Measurements from ENCODE around the gene CCS. TPM values are rescaled to one million over a fixed set of nuclear protein-coding genes. Genes with fewer than 3 reads are reported as not detected.

CCS gene
- total RNA-seq, 1 donor from 2014 or later = 40.5 TPM

- Histone ChIP-seq H3K27ac (no peak overlapping the region), H3K4me3 (no peak overlapping the region), H3K27me3 (ENCODE audit: low read depth) (no peaks in the 10 kb centered on the region), H3K4me1 (no peaks in the 10 kb centered on the region), H3K36me3 (peaks cover 33% of the 10 kb centered on the region), H3K9me3 (no peaks in the 10 kb centered on the region)
- ATAC-seq (peak; percentile 21 to 37), DNase-seq (no peak)
- no peak for TF ChIP-seq CTCF (IDR thresholded peaks at IDR 0.05)
- intact Hi-C loops (cut with DNase I) = no loop called here
These were observed 14.3 kb downstream of the CCS start for GRCh38 chr11:66607126-66607834.

GRCh38 chr11:66609721-66610617 lies 17.0 kb downstream of the CCS start:
- no peaks in the 10 kb centered on the region for H3K27me3 ChIP-seq (ENCODE audit: low read depth)
- DNase-seq (no peak), ATAC-seq (no peak)
- H3K4me3 ChIP-seq = no peak overlapping the region
- no peaks in the 10 kb centered on the region for H3K9me3 ChIP-seq
- H3K4me1 ChIP-seq = no peaks in the 10 kb centered on the region
- TF ChIP-seq CTCF (IDR thresholded peaks at IDR 0.05) = no peak
- H3K36me3 ChIP-seq = peaks cover 13% of the 10 kb centered on the region
- no peak overlapping the region for H3K27ac ChIP-seq
- intact Hi-C loops (cut with DNase I) = no loop called here

- no peak for ATAC-seq
- H3K4me1 ChIP-seq = peaks cover 7% of the 10 kb centered on the region
- intact Hi-C loops (cut with DNase I) = no loop called here
- no peaks in the 10 kb centered on the region for H3K36me3 ChIP-seq
- no peak for DNase-seq
- no peaks in the 10 kb centered on the region for H3K9me3 ChIP-seq
- H3K27ac ChIP-seq = no peak overlapping the region
- no peaks in the 10 kb centered on the region for H3K27me3 ChIP-seq (ENCODE audit: low read depth)
- no peak for TF ChIP-seq CTCF (IDR thresholded peaks at IDR 0.05)
- H3K4me3 ChIP-seq = no peak overlapping the region
These were observed 19.5 kb downstream of the CCS start for GRCh38 chr11:66612458-66612857.

GRCh38 chr11:66614073-66614472 lies 21.1 kb downstream of the CCS start:
- H3K27me3 ChIP-seq (ENCODE audit: low read depth) = no peaks in the 10 kb centered on the region
- intact Hi-C loops (cut with DNase I) = no loop called here
- ATAC-seq (no peak), DNase-seq (no peak)
- TF ChIP-seq CTCF (IDR thresholded peaks at IDR 0.05) = no peak
- H3K4me1 ChIP-seq = peaks cover 21% of the 10 kb centered on the region
- peaks cover 3% of the 10 kb centered on the region for H3K36me3 ChIP-seq
- H3K9me3 ChIP-seq = no peaks in the 10 kb centered on the region
- H3K27ac ChIP-seq = no peak overlapping the region
- H3K4me3 ChIP-seq = no peak overlapping the region

- no peak for TF ChIP-seq CTCF (IDR thresholded peaks at IDR 0.05)
- peaks cover 44% of the 10 kb centered on the region for H3K4me1 ChIP-seq
- H3K27me3 ChIP-seq (ENCODE audit: low read depth) = no peaks in the 10 kb centered on the region
- peak within 1 kb of the TSS; percentile 78 for H3K4me3 ChIP-seq
- peak within 1 kb of the TSS; percentile 98 for H3K27ac ChIP-seq
- DNase-seq (peak; percentile 99), ATAC-seq (peak; percentile 98)
- peaks cover 13% of the 10 kb centered on the region for H3K36me3 ChIP-seq
- intact Hi-C loops (cut with DNase I) = no loop called here
- no peaks in the 10 kb centered on the region for H3K9me3 ChIP-seq
These were observed 23.6 kb downstream of the CCS start, which contains the start of gene RBM14 for GRCh38 chr11:66616379-66617154. Gene RBM14 (plus strand): TSS chr11:66616630. CDS start chr11:66616721, 91 bp downstream.
